ENCODE measurements around the gene SMIM10L2A.
"Not testable (repeated sequence)": the region's sequence is repeated elsewhere in the genome, so short reads cannot be mapped to it uniquely, and the experiment has no call there.

Gene SMIM10L2A

DNA sequence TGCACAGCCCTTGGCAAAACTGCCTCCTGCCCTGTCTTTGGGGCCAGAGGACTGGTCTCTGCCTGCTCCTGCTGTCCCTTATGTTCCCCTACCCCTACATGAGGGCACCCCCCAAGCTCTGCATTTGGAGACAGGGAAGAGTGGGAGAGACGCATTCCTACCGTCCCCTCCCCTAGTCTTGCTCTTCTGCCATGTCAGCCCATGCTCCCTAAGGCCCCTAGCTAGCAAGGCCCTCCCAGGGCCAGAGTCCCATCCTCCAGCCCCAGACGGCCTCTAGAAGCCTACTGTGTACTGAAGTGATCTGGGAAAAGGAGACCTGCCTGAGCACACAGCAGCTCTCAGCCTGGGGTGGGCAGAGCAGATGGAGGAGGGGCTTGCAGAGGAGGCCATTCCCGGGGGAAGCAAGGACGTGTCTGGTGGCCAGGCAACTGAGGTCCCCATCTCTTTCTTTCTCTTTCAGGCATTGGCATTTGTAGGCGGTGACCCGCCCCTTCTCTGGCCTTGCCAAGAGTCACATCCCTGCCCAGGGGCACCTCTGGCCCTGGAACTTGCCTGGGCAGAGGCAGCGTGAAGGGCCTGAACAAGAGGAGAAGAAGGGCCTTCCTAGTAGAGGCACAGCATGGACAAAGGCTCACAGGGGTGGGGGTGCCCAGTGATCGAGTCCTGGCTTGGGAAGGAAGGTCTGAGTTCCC is 1.6 kb downstream of the SMIM10L2A start:
- DNase-seq = not testable (repeated sequence)

DNA sequence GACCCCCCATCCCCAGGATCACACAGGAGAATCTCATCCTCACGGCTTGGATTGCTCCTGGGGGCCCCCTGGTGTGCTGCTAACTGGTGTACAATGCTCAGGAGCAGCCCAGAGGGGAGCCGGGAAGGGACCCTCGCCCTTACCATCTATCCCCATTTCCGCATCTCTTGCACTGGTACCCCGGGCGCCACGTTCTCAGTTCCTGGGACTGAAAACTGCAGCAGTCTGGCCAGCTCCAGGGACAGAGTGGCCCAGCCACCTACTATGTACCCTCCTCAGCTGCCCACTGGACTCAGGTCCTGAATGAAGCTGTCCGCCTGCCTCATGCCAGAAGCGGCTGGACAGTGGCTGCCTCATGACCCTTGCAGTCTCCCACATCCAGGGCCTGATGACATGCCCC is 2.7 kb downstream of the SMIM10L2A start:
- DNase-seq = no peak

DNA sequence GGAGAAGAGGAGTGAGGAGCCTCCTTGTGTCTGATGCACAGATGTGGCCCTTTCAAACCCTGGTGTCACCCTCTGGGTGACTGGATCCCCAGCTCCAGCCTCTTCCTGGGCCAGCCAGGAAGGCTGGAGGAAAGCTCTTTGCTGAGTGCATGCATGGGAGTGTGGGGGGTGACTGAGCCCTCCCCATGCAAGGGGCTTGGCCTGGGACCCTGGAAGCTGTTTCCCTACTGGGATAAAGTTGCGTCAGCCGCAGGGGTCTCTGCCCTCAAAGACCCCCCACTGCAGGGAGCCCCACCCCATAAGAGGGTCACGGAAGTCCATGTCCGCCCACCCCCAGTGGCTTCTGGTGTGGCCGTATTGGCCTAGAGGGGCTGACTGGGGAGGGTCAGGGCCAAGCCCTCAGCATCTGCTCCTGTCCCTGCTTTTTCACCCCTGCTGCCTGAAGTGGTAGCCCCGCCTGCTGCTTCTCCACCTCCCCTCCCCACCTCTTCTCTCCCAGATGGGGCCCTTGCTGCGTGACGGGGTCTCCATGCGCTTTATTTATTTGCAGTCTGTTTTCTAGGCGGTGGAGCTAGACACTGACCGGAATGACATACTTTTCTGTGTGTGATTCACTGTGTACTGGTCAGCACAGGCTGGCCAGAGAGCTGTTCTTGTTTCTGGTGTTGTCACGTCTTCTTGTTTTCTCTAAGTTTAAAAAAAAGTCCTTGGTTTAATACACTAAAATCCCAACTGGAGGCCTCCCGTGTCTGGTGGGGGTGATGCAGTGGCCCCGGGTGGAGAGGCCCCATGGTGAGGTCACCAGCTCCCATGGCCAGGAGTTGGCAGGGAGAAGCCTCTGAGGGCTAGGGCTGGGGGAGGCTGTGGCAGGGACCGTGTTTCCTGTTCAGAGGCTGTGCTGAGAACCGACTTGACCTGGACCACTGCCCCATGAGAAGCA is 3.6 kb downstream of the SMIM10L2A start:
- no peak for DNase-seq

DNA sequence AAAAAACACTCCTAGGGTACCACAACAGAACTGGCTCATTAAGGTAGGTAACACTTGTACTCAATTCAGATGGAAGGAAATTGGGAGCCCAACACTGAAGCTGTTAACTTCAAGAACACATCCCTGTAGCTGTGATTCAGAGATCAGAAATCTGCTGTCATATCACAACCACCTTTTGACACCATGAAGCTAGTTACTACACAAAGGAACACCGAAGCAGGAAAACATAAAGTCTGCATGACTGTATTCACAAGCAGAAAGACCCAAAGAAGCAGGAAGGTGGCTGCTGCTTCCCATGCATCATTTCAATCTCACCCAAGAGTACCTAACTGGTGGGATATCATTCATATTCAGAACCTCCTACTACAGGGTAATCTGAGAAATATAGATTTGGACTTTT is 7.7 kb downstream of the SMIM10L2A start:
- DNase-seq = no peak

DNA sequence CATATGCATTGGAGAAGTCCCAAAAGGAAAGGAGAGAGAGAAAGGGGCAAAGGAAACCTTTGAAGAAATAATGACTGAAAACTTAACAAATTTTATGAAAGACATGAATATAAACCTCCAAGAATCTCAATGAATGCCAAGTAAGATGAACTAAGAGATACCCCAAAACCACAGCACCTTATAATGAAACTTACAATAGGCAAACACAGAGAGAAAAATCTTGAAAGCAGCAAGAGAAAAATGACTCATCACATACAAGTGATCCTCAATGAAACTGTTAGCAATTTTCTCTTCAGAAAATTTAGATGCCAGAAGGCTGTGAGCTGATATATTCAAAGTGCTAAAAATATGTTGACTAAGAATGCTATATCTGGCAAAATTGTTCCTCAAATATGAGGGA is 10.1 kb downstream of the SMIM10L2A start:
- DNase-seq = no peak

DNA sequence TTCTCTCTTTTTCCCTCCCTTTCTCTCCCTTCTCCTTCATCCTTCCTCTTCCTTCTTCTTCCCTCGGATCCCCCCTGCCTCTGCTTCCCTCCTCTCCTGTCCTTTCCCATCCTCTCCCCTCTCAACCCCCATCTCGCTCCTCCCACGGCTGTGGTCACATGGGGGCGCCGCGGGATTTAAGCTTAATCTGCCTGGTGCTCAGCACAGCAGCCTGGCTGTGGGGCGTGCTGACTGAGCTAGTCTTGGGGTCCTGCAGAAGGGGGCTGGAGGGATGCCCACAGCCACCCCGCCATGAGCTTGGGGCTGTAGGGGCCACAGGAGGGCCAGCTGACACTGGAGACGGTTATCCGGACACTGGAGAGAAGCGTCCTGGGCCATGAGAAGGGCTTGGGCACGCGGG is 10.7 kb downstream of the SMIM10L2A start:
- no peak for DNase-seq

DNA sequence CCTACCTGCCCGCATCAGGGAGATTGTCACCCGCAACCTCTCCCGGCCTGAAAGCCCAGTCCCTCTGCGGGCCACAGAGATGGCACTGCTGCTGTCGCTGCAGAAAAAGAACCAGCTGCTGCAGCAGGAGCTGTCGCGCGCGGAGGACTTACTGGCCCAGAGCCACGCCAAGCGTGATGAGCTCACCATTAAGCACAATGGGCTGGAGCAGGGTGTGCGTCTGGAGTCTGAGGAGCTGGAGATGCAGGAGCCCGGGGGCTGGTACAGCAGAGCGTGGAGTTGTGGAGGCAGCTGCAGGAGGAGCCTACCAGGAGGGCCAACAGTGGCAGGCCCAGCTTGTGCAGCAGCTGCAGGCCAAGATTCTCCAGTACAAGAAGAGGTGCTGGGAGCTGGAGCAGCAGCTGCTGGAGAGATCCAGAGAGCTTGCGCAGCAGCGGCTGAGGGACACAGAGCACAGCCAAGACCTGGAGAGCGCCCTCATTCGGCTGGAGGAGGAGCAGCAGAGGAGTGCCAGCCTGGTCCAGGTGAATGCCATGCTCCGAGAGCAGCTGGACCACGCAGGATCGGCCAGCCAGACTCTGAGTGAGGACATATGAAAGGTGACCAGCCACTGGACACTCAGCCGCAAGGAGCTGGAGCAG is 11.3 kb downstream of the SMIM10L2A start:
- no peak for DNase-seq

DNA sequence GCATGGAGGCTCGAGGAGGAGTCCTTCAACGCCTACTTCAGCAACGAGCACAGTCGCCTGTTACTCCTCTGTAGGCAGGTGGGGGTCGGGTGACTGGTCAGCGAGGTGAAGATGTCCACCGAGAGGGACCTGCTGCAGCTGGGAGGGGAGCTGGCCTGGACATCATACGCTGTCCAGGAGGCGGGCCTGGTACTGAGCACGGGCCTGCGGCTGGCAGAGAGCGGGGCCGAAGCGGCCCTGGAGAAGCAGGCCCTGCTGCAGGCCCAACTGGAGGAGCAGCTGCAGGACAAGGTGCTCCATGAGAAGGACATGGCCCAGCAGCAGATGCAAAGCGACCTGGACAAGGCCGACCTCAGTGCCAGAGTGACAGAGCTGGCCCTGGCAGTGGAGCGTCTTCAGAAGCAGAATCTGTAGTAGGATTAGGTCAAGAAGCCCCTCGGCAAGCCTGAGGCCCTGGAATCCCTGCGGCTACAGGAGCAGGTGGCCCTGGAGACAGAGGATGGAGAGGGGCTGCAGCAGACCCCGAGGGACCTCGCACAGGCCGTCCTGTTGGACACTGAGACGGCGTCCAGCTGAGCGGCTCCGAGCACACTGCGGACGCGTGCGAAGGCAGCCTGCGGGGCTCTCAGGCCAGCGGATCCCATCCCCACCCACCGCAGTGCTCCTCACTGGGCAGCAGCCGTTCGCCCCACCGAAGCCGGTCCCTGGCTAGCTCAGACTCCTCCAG is 11.9 kb downstream of the SMIM10L2A start:
- no peak for DNase-seq

DNA sequence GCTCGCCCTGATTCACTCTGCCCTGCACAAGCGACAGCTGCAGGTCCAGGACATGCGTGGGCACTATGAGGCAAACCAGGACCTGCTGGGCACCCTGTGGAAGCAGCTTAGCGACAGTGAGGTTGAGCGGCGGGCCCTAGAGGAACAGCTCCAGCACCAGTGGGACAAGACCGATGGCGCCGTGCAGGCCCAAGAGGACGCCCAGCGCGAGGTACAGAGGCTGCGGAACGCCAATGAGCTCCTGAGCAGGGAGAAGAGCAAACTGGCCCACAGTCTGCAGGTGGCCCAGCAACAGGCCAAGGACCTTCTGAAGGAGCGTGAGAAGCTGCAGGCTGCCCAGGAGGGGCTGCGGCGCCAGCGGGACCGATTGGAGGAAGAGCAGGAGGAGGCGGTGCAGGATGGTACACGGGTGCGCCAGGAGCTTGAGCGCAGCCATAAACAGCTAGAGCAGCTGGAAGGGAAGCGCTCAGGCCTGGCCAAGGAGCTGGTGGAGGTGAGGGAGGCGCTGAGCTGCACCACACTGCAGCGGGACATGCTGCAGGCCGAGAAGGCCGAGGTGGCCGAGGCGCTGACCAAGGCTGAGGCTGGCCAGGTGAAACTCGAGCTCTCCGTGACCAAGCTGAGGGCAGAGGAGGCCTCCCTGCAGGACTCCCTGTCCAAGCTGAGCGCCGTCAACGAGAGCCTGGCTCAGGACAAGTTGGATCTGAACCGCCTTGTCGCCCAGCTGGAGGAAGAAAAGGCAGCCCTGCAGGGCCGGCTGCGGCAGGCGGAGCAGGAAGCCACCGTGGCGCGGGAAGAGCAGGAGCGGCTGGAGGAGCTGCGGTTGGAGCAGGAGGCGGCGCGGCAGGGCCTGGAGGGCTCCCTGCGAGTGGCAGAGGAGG is 12.8 kb downstream of the SMIM10L2A start:
- no peak for DNase-seq

DNA sequence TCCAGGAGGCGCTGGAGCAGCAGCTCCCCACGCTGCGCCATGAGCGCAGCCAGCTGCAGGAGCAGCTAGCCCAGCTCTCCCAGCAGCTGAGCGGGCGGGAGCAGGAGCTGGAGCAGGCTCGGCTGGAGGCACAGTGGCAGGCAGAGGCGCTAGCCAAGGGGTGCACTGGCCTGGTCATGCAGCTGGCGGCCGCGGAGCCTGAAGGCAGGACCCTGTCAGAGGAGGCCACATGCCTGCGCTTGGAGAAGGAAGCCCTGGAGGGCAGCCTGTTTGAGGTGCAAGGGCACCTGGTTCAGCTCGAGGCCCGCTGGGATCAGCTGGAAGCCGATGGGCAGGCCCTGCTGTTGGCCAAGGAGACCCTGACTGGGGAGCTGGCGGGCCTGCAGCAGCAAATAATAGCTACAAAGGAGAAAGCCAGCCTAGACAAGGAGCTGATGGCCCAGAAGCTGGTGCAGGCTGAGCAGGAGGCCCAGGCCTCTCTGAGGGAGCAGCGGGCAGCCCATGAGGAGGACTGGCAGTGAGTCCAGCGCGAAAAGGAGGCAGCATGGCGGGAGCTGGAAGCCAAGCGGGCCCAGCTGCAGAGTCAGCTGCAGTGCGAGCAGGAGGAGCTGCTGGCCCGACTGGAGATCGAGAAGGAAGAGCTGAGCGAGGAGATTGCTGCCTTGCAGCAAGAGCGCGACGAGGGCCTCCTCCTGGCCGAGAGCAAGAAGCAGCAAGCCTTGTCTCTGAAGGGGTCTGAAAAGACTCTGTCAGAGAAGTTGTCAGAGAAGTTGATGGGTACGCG is 13.6 kb downstream of the SMIM10L2A start:
- DNase-seq = no peak

DNA sequence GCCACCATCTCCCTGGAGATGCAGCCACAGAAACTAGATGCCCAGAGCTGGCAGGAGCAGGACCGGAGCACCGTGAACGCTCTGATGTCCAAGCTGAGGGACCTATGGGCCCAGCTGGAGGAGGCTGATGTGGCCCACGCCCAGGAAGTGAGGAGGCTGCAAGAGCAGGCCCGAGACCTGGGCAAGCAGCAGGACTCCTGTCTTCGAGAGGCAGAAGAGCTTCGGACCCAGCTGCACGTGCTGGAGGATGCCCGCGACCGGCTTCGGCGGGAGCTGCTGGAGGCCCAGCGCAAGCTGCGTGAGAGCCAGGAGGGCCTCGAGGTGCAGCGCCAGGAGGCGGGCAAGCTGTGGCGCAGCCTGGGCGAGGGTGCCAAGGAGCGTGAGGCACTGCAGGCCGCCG is 14.2 kb downstream of the SMIM10L2A start:
- no peak for DNase-seq

DNA sequence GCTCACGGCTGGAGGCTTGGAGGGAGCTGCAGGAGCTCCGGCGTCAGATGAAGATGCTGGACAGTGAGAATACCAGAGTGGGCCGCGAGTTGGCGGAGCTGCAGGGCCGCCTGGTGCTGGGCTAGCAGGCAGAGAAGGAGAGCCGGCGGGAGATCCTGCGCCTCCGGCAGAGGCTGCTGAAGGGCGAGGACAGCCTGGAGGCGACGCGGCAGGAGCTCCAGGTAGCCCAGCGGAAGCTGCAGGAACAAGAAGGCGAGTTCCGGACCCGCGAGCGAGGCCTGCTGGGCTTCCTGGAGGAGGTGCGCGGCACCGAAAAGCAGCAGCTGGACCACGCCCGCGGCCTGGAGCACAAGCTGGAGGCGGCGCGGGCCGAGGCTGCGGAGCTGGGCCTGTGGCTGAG is 14.7 kb downstream of the SMIM10L2A start:
- no peak for DNase-seq

DNA sequence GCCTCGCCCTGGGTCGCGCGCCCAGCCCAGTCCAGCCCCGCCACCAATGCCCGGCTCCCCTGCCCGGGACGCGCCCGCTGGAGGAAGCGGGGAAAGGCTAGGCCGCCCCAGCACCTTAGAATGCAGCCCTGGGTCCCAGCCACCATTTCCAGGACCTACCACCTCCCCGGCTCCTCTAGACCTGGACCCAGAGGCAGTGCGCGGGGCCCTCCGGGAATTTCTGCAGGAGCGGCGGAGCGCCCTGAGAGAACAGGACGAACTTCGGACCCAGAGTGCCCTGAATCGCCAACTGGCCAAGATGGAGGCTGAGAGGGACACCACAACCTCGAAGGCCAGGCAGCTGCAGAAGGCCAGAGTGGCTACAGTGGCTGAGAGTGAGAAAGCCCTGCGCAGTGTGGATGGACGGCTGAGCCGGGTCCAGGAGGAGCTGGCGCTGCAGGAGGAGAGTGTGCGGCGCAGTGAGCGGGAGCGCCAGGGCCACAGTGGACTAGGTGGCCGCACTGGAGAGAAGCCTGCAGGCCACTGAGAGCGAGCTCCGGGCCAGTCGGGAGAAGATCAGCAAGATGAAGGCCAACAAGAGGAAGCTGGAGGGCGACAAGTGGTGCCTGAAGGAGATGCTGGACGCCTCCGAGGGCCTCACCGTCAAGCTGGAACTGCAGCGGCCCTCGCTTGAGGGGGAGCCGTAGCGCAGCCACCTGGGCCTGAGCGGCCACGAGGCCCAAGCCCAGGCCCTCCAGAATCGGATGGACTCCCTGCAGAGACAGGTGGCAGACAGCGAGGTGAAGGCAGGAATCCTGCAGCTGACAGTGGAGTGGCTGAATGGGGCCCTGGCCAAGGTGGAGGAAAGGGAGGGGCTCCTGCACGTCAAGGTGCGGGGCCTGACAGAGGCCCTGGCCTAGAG is 15.5 kb downstream of the SMIM10L2A start:
- DNase-seq = no peak

DNA sequence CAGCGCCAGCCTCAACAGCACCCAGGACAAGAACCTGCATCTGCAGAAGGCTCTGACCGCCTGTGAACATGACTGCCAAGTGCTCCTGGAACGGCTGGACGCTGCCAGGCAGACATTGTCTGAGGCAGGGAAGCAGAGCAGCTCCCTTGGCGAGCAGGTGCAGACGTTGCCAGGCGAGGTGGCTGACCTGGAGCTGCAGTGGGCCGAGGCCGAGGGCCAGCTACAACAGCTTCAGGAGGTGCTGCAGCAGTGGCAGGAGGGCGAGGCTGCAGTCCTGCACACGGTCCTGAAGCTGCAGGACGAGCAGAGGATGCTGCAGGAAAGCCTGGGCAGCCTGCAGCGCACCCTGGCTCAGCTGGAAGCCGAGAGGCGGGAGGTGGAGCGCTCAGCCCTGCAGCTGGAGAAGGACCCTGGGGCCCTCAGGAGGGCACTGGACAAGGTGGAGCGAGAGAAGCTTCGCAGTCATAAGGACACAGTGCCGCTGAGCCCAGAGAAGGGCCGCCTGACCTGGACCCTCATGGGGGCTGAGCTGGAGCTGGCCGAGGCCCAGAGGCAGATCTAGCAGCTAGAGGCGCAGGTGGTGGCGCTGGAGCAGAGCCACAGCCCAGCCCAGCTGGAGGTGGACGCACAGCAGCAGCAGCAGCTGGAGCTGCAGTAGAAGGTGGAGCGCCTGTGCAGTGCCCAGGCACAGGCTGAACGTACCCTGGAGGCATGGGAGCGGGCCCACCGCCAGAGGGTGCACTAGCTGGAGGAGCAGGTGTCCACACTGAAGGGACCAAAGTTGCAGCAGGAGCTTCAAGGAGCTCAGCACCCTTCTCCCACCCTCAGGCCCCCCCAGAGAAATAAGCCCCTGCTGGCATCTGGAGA is 16.4 kb downstream of the SMIM10L2A start:
- no peak for DNase-seq

DNA sequence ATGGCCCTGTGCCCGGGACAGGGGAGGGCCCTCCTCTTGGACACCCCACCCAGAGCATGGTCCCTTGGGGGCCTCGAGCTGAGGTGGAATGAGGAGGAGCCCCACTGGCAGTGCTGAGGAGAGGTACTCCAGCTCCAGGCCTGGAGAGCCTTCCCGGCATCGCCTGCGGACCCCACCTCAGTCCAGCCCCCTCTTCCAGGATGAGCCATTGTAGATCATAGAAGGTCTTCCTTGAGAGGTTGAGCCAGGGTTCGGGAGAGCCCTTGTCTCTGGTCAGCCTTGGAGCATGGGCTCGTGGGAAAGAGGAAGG is 16.9 kb downstream of the SMIM10L2A start:
- DNase-seq = no peak

DNA sequence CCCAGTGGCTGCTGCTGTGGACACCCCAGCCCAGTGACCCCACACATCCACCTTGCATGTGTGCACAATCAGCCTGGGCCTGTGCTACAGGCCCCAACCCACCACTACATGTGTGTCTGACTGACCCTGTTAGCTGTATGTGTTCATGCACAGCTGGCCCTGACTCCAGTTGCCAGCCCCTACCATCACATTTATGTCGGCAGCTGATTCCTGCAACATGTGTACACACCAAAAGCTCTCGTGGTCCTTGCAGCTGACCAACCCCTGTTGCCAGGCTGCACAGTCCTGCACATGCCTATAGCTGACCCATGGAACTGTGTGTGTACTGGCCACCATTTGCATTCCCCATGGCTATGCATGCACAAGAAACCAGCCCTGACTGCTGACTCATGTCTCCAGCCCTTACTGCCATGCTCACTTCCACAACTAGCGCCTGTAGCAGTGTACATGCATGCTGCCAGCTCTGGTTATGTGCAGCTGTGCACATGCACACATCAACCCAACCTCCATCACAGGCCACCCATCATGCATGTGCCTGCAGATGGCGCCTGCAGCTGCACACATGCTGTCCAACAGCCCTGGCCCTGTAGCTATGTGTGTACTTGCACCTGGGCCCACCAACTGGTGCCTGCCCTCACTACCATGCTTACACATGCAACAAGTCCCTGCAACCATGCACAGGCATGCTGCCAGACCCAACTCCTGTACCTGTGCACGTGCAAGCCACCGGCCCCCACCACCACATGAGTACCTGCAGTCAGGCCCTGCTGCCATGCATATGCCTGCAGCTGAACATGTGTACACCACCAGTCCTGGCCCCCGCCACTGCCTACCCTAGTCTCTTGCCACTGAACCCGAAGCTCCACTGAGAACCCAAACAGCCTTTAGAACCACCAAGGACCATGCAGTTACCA is 28.1 kb downstream of the SMIM10L2A start:
- DNase-seq = no peak

DNA sequence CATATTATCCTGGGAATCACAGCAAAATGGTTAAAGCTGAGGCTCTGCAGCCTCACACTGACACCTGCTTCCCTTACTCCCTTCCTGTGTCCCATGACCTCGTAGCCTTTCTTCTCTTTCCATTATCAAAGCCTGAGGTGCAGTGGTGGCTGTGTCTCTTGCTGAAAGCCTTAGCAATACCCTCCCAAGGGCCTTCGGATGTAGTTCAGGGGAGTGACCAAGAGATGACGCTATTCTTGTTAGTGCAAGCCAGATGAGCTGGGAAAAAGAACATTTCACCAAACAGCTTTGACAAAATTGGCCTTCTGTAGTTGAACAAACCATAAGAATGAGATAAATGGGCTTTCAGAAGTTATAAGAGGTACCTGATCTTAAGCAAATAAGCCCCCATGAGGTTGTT is 31.6 kb downstream of the SMIM10L2A start:
- no peak for DNase-seq

DNA sequence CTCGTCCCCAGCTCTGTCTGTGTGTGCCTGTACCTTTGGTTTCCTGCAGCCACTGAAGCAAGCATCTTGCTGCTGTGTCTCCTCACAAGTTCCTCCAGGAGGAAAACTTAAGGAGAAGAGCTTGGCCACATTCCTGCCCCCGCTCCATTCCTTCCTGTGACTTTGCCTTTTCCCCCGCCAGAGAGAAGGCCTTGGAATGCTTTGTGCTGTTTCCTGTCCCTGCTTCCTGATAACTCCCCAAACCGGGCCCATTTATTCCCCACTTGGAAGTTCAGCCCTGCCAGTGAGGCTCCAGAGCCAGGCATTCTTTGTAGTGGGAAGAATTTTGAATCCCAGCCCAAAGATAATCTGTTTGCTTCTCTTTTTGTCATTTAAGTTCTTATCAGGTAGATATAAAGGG is 33.1 kb downstream of the SMIM10L2A start:
- DNase-seq = no peak
